ENCODE measurements around the gene MSI2. TPM values are rescaled to one million over a fixed set of nuclear protein-coding genes. Genes with fewer than 3 reads are reported as not detected.

The MSI2 gene
- total RNA-seq, 1 experiment from 2014 or later = 29.4 TPM

Other genes with a start within 250 kb of the MSI2 start
- gene AKAP1, start 171.3 kb upstream of the MSI2 start, total RNA-seq (2014; rRNA removed; shearing (Covaris generic)) = 8.3 and 8.9 TPM in 2 replicates

Measured in RPMI7951 (cell line).